Limb (tissue), 2 donors: ENCODE measurements around the gene CACNA1A.
A peak's percentile ranks its signal among the peaks of the same experiment; 100 is the strongest.

Experiments used
- DNase-seq, 2 donors: peaks; one replicate each; pipeline ENCODE4 v3.0.0-alpha.2; 2016; ENCODE audit errors: extremely low spot score in 2 of 2

The CACNA1A gene

DNA sequence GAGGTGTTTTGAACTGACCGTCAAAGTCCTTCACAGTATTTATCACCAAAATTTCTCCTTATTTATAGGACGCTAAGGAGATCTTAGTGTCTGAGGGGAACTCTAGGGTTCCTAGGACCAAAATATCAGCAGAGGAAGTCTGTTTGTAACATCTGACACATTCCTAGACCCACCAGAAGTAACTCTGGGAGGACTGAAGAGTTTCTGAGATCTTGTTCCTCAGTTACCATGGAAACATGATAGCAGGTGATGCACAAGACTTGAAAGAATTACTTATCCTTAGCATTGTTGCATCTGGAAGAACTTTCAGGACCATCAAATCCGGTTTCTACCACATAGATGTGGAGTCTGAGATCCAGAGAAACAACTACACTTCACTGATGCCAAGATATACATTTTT is 191.5 kb downstream of the CACNA1A start:
- no peak for DNase-seq

DNA sequence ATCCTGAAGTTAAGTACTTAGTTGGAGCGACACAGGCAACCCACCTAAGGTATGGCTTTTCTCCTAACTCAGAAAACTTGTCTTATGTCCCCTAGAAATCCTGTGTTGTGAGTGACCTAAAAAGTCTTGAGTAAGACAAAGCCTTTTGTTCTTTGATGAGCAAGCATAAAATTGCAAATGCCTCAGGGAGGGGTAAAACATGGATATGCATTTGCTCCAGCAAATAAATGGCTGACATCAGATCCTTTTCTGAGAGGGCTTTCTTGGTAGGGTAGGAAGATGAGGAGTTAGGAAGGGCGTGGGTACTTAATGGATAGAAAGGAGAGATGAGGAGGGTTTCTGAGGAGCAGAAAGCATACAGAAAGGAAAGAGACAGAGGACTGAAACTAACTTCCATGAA is 192.4 kb downstream of the CACNA1A start:
- DNase-seq: no peak

DNA sequence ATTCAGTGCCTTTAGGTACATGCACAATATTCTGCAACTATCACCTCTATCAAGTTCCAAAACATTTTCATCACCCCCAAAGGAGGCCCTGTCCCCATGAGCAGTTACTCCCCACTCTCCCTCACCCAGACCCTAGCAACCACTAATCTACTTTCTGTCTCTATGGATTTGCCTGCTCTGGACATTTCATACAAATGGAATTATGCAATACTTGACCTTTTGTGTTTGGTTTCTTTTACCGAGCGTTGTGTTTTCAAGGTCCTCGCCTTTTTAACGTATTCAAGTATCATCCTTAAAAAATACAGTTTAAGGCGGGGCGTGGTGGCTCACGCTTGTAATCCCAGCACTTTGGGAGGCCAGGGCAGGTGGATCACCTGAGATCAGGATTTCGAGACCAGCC is 196.4 kb downstream of the CACNA1A start:
- no peak for DNase-seq

DNA sequence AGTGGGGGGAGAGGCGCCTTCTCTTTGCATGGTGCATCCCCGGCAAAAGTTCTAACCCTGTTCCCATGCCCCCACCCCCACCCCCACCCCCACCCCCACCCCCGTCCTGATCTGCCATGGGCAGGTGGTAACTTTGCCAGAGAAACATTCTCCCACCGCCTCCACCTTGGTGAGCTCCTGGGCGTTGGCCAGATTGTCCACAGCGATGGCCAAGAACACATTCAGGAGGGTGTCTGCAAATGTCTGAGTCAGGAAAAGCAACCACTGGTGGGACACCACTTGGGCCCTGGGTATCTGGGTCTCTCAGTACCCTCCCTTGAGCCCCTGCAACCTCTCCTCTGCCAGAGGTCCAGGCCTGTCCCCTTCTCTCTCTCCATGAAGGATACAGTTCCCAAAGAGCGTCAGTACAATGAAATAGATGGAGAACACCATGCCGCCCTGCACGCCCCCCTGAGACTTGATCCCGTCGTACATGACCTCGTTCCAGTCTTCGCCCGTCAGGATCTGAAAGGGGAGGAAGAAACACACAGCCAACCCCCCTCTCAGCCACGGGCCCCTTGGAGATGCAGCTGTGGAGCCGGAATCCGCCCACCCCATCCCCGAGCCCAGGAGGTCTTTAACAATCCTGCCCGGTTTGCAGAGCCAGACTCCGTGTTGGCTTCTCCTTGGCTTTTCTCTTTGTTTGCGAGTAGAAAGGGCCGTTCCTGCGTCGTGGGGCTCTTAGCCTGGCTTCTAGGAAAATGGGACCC is 202.7 kb downstream of the CACNA1A start:
- no peak for DNase-seq

DNA sequence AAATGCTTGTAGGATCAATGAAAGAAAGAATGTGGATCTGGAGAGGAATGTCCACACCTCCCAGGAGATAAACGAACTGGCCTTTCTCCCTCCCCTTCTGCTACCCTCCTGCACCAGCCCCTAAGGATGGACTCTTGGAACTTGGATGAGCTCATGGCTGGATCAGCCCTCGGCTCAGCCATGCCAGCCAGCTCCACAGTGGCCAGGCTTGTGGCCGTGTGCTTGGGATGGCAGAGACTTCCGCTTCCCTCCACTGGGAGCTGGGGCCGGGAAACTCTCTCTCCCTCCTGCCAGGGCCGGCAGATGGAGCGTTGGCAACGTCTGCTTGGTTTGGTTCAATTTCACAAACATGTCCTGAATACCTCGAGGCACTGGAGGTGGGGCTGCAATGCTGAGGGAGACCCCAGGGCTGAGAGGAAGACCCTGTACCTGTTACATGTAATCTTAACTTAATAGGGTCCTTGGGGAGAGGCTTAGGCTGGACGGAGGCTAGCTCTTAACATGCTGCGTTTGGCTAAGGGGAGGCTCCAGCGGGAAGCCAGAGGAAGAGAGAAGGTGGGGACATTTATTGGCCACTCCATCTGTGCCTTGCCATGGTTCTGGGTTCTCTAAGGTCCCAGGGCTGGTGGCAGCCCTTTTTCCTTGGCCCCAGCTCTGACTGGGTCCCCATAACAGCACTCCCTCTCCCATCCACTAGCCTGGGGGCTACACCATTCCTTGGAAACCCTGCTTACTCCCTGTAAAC is 203.6 kb downstream of the CACNA1A start:
- no peak for DNase-seq

DNA sequence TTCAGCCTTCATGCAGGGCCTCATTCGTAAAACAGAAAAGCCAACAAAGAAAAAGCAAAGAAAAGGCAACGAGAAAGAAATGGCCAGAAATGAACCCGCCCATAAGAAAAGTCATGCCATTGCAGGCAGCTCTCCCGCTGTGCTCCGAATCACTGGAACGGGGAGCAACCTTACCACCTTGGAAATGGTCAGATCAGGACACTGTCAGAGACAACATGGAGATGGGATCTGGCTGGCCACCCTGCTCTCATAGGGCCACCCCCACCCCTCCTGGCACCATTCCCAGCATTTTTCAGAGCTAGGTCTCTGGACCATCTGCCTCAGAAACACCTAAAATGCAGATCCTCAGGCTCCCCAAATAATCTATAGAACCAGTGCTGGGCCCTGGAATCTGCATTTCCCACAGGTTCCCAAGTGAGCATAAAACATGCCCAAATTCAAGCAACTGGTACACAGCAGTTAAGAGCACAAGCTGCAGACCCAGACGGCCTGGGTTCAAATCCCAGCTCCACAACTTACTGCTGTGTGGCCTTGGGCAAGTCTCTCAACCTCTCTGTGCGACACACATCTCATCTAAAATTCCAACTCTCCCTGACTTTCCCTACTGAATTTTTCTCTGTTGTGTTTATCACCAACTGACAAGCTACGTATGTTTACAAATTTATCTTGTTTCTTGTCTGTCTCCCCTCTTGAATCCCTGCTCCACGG is 204.5 kb downstream of the CACNA1A start:
- DNase-seq: no peak

DNA sequence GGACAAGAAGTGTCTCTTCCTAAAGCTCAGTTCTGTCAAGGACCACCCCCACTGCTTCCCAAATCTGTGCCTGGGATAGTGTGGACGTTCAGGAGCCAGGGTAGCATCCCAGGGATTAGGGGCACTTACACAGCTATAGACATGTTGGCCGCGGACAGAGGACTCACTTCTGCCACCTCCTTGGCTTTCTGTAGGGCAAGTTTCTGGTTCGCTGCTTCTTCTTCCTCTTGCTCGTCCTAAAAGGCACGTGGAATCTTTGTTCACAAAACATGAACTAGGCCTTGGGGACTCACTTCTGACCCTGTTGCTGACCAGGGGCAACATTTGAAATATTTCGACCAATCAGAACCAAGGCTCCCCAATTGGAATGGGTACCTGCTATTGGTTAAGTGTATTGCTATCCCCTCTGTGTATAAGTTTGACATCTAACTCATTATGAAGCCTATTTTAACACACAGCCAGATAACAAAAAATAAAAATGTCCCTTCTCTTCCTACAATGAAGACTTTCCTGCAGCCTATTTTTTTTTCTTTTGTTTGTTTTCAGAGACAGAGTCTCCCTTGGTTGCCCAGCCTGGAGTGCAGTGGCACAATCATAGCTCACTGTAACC is 205.8 kb downstream of the CACNA1A start:
- DNase-seq: no peak

DNA sequence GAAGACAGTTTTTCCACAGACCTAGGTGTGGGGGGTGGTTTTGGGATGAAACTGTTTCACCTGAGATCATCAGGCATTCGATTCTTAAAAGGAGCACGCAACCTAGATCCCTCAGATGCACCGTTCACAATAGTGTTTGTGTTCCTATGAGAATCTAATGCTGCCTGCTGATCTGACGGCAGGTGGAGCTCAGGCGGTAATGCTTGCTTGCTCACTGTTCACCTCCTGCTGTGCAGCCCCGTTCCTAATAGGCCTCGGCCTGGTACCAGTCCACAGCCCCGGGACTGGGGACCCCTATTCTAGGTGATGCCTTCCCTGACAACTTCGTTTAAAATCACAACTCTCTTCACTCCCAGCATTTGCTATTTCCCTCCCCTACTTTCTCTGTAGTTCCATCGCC is 206.4 kb downstream of the CACNA1A start:
- no peak for DNase-seq

DNA sequence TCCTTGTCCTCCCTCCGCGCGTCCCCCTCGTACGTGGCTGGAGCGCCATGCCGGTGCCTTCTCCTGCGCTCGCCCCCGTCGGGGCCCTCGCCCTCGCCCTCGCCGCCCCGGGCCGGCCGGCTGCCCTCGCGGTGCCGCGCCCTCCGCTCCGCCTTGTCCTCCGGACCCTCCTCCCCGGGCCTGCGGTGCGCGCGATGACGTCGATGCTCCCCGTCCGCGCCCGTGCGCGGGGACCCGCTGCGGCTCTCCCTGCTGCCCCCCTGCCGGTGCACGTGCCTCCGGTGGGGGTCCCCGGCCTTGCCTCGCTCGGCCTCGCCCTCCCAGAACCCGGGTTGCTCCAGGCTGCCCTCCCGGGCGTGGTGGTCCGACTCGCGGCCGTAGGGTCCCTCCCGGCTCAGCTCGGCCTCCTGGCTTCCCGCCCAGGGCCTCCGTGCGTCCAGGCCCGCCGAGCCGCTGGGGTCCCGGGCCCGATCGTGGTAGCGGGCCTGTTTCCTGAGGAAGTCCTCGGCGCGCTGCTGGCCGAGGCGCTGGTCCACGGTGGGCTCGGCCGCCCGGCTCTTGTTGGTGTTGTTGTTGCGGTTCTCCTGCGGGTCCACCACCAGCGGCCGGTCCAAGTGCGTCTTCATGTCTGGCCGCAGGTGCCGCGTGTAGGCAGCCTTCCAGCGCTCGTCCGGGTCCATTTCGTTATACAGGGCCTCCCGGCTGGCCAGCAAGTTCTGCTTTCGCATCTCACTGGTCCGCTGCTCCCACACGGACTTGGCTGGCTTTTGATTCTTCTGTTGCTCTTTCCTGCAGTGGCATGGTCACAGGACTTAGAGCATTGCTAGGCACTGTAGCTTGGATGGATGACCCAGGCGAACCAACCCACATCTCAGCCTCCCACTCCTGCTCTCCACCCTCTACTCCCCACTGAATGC is 207.5 kb downstream of the CACNA1A start:
- peak in 1 of 2 donors; percentile 57 for DNase-seq

DNA sequence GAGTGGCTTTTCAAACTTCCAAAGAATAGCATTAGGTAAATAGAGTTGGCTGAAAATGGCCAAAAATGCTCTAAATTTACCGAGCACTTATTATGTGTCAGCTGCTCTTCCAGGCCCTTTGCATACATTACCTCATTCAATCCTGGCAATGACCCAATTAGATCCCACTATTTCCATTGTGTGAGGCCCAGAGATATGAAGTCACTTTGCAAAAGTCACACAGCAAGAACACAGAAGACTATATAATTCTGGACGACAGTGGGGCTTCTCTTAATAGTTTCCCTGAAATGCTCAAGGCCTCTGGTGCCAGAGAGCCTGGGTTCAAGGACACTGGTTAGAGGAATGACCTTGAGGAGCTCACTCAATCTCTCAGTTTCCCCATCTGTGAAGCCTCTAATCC is 209.3 kb downstream of the CACNA1A start:
- DNase-seq: no peak

DNA sequence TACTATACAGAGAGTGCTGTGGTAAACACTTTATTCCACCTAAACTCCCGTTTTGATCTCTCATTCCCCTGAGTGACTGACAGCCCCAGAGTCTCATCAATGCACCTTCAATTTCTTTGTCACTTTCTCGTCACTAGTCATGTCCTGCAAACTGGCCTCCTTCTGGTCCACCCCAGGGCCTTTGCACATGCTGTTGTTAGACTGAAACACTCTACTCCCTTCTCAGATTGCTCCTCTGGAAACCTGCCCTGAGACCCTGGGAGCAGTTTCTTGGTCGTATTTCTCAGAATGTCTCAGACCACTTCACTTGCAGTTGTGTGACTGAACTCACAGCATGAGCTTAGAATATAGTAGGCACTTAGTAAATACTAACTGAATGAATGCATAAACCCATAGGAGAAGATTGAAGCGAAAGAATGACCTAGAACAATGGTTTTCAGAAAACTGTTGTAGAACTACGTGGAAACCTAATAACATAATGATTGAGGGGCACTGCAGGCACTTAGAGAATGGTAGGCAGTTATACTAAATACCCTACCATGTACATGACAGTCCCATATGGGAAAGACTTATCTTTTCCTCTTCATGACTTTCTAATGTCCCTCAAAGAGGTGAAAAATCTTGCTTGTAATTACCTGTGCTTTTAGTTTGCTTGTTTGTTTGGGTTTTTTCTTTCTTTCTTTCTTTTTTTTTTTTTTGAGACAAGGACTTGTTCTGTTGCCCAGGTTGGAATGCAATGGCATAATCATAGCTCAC is 211.3 kb downstream of the CACNA1A start:
- no peak for DNase-seq

DNA sequence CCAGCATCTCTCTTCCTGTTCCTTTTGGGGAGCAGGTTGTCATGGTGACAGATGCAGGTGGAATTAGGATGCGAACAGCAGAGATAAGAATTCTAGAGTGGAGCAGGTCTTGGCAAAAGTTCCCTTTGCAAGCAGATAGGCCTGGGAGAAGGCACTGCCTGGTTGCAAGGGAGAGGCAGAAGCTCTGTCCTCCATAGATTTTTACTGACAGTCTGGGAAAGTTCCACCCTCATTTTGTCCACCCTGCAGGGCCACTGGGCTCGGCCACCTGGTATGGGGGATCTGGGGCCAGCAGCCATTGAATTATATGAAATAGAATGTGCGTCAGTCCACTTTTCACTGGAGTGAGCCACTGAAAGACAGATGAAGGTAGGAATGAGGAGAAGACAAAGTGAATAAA is 214.4 kb downstream of the CACNA1A start:
- no peak for DNase-seq

DNA sequence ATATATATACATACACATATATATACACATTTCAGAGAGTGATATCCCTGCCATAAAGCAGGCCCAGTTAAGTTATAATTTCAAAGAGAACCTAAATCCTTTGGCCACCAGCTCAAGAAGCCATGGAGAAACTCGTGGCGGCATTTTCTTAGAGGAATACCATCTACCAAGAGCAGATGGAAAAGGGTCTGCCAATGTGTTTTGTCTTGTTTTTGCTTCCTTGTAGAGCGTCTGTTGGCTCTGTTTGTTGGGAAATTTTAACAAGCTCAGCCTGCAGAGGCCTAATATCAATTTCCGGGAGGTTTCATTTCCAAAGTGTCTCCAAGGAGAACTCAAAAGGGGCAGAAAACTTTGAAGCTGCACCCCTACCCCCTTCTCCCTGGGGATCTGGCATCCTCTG is 215.5 kb downstream of the CACNA1A start:
- DNase-seq: no peak

DNA sequence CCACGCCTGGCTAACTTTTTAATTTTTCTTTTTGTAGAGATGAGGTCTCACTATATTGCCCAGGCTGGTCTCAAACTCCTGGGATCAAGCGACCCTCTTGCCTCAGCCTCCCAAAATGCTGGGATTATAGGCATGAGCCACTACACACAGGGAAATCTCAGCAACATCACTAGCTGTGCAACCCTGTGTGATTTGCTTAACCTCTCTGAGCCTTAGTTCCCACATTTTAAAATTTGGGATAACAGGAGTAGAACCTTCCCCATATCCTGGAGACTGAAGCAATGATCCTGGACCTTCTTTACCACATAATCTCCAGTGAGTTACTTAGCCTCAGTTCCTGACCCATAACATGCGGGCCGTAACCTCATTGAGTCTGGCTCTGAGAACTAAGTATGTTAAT is 217.0 kb downstream of the CACNA1A start:
- DNase-seq: no peak

DNA sequence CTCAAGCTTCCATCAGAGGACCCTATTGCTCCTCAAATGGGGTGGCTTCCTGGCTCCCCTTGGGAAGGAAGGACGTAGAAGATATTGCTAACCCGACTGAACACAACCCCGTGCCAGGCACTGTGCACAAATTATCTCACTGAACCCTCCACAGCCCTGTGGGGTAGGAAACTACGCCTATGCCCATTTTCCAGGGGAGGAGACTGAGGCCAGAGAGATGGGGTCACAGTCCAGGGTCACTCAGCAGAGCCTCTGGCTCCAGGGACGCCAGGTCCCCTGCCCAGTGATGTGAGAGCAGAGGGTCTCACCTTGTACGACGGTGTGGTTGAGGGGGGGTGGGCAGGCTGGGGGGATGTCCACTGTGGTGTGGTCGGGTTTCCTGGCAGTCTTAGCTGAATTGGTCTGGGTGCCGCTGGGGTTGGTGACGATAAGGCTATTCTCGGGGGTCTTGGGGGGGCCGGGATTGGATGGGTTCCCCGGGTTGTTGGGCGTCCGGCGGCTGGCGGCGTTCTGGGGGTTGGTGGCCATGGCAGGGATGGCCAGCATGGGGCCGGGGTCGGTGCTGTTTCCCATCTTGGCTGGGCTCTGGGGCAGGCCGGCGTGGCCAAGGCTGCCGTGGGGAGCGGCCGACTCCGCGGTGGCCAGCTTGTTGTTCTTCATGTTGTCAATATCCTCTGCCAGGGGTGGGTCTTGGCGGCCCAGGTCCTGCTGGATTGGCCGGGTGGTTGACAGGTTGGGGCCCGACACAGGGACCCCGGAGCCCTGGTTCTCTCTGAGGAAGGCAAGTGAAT is 219.9 kb downstream of the CACNA1A start:
- DNase-seq: no peak

DNA sequence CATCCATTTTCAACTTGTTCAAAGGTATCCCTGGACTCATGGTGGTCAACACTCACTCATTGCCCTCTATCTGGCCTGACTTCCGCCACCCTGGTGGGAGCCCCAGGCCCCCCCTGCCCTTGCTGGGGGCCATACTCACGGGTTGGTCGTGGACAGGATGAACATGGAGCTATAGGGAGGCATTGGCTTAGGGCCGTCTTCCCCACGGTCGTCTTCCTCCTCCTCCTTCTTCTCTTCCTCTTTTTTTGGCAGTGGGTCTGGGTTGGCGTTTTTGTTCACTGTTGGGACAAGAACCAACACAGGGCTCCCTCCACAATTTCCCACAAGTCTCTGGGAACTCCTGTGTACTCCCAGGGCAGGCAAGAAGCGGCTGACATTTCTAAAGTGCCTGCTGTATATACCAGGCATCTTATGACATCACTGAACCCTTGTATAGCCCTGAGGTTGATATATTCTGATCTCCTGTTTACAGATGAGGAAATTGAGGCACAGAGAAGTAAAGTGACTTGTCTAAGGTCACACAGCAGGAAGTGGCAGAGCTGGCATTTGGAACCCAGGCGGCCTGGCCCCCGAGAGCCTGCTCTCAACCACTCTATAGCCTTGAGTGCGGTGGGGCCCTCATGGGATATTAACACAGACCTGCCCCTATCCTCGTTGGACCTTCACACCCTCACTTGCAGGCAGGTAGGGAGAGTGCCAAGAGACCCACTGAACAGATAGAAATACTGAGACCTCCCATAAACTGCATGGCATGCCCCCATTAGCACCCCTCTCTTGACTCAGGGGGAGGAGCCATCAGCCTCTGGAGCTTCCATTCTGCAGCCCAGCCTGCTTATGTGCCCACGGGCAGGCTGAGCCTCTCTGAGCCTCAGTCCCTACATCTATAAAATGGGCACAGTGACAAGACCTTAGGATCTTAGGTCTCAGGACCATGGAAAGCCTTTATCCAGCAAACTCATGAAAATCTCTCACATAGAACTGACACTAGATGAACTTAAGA is 221.1 kb downstream of the CACNA1A start:
- DNase-seq: no peak

DNA sequence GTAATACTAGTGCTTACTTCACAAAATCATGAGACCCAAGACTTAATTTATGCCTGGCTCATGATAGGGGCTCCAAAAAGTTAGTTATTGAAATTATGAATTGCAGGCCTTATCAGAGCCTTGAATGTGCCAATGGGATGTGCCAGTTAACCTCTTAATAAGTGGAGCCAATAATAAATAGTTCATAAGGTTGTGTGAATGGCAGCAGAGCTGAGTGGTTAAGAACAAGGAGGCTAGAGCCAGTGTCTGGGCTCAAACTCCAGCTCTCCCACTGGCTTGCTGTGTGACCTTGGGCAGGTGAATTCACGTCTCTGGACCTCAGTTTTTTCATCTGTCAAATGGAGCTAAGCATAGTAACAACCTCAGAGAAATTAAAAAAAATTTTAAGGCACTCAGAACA is 222.4 kb downstream of the CACNA1A start:
- no peak for DNase-seq

DNA sequence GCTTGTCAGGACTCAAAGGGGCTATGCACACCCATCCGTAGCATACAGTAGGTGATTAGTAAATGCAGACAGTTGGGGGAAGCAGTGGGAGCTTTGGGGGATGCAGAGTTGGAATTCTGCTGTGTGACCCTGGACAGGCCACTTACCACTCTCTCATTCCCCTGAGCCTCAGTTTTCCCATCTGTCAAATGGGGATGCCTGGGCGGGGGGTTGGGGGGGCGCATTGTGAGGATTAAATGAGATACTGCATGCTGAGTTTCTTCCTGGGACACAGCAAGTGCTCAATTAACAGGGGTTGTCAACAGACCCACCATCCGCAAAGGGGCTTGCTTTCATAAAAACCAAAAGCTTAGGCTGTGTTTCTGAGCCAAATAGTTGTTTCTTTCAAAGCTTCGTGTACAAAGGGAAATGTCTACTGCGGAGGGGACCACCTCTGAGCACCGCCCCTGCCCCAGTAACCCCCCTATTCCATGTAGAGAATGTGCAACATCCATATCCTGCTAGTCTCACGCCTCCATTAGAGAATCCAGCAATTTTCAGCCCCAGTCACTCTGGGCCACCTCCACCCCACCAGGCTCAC is 223.7 kb downstream of the CACNA1A start:
- no peak for DNase-seq
